Keratinocyte (primary cell): ENCODE data around the gene TMEM138. TPM values are rescaled to one million over a fixed set of nuclear protein-coding genes. Genes with fewer than 3 reads are reported as not detected.

Experiments
- DNase-seq: peaks from one replicate; pipeline ENCODE4 v3.0.0-alpha.2; 2011; ENCODE audit warnings: low read depth, missing footprints, low spot score
- FAIRE-seq: peaks from 2 replicates; lab custom pipeline; 2011; peaks lifted over from hg19 to GRCh38; lab: Jason Lieb, UNC
- H2AFZ ChIP-seq: 2 replicates; pipeline ENCODE4 v1.6.0; 2012; ENCODE audit warnings: low read length, control low read depth, inconsistent platforms; ENCODE audit not compliant: control insufficient read depth
- H3K27ac ChIP-seq: 2 replicates; pipeline ENCODE4 v1.5.1; 2011; ENCODE audit warnings: low read length; ENCODE audit not compliant: control insufficient read depth, insufficient read depth
- H3K27me3 ChIP-seq: 3 replicates; pipeline ENCODE4 v1.6.0; 2011; ENCODE audit warnings: low read length; ENCODE audit not compliant: control insufficient read depth, insufficient read depth; ENCODE audit errors: extremely low read depth
- H3K36me3 ChIP-seq, 2 experiments: 2 replicates in 1 of 2; 3 replicates in 1 of 2; pipeline ENCODE4 v1.5.1; 2011; ENCODE audit warnings: low read length in 2 of 2, mild to moderate bottlenecking in 1 of 2; ENCODE audit not compliant: control insufficient read depth in 2 of 2, insufficient read depth in 2 of 2; ENCODE audit errors: extremely low read depth in 1 of 2
- H3K4me1 ChIP-seq: 3 replicates; pipeline ENCODE4 v1.5.1; 2011; ENCODE audit warnings: low read length; ENCODE audit not compliant: control insufficient read depth, insufficient read depth; ENCODE audit errors: extremely low read depth
- H3K4me2 ChIP-seq: 3 replicates; pipeline ENCODE4 v1.6.0; 2011; ENCODE audit warnings: low read depth, low read length; ENCODE audit not compliant: control insufficient read depth, insufficient read depth; ENCODE audit errors: extremely low read depth
- H3K4me3 ChIP-seq, 3 experiments: fragments of 200-600 bp in 1 of 3; sonication (generic) in 1 of 3; 2 replicates in 2 of 3; 3 replicates in 1 of 3; pipeline ENCODE4 v1.5.1; 2011 to 2016; ENCODE audit warnings: low read length in 3 of 3, mild to moderate bottlenecking in 3 of 3, control low read depth in 2 of 3, inconsistent platforms in 1 of 3, low read depth in 1 of 3, mixed read lengths in 1 of 3, mixed run types in 1 of 3, moderate library complexity in 1 of 3; ENCODE audit not compliant: control insufficient read depth in 2 of 3, insufficient read depth in 2 of 3; ENCODE audit errors: extremely low read depth in 1 of 3
- H3K79me2 ChIP-seq: 2 replicates; pipeline ENCODE4 v1.6.0; 2012; ENCODE audit warnings: low read length; ENCODE audit not compliant: control insufficient read depth, insufficient read depth
- H3K9ac ChIP-seq: 3 replicates; pipeline ENCODE4 v1.6.0; 2011; ENCODE audit warnings: low read length; ENCODE audit not compliant: control insufficient read depth, insufficient read depth; ENCODE audit errors: extremely low read depth
- H3K9me1 ChIP-seq: 3 replicates; pipeline ENCODE4 v1.6.0; 2011; ENCODE audit warnings: low read length; ENCODE audit not compliant: control insufficient read depth, insufficient read depth; ENCODE audit errors: extremely low read depth
- H3K9me3 ChIP-seq: 2 replicates; pipeline ENCODE4 v1.5.1; 2012; ENCODE audit warnings: low read depth, low read length; ENCODE audit not compliant: control insufficient read depth
- H4K20me1 ChIP-seq: 3 replicates; pipeline ENCODE4 v1.6.0; 2011; ENCODE audit warnings: low read length; ENCODE audit not compliant: control insufficient read depth, insufficient read depth; ENCODE audit errors: extremely low read depth
- EZH2 ChIP-seq: IDR thresholded peaks from one replicate; pipeline ENCODE4 v1.6.1; 2012; ENCODE audit warnings: inconsistent platforms, mild to moderate bottlenecking, low read length, moderate library complexity
- dilution Hi-C: fragments of 300-500 bp; cut with MboI; formaldehyde crosslinking; loops from one replicate; pipeline ENCODE4 v1.7.0; 2020; ENCODE audit warnings: low sequenced_read_pairs; ENCODE audit not compliant: extremely low pct_ligation_motif_present
- polyA plus RNA-seq, 5 experiments: library from polyadenylated mRNA; depleted of rRNA in 3 of 5; stranded (reverse) in 3 of 5; stranded (forward) in 1 of 5; unstranded in 1 of 5; fragments of >200 nt; gene quantifications; 1 replicate in 1 of 5; 2 replicates in 3 of 5; 3 replicates in 1 of 5; pipeline versions ENCODE4 v1.2.1 to v1.2.3, GENCODE V29; 2011 to 2012; ENCODE audit warnings: missing spikeins in 2 of 5, low read depth in 1 of 5, low replicate concordance in 1 of 5
- TF ChIP-seq, protein P1 (sequence below), 3 experiments: IDR thresholded peaks in 1 of 3; conservative IDR thresholded peaks in 1 of 3; optimal IDR thresholded peaks in 1 of 3; 2 replicates in 2 of 3; 3 replicates in 1 of 3; pipeline versions ENCODE3 to v1.5.1; 2011; ENCODE audit warnings: low read length in 3 of 3, mild to moderate bottlenecking in 3 of 3, moderate library complexity in 2 of 3, control low read depth in 1 of 3, inconsistent platforms in 1 of 3; ENCODE audit not compliant: insufficient read depth in 2 of 3; ENCODE audit errors: extremely low read depth in 1 of 3

The TMEM138 gene
- polyA plus RNA-seq, 1 donor (not counting 4 experiments of a cell fraction or from before 2014, with no cell fraction given) = 85.4 TPM

DNA sequence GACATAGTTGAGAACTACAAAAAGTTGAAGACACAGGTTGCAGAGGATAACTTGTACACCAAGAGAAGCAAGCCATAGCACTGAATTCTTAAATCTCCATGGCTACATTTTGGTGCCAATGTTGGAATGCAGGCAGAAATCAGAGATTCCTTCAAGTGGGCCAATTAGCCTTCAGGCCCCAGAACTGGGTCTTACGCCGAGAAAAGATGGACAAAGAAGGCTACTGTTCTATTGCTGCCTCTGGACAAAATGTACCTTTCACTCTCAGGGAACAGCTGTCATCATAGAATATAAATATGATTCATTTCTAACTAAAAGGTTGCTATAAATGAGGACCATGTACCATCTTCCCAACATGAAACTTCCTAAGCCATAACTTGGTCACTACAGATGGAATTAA lies 43.9 kb downstream of the TMEM138 start:
- no peak overlapping the region for H2AFZ ChIP-seq
- FAIRE-seq (no peak), DNase-seq (no peak)
- H3K4me2 ChIP-seq = no peak overlapping the region
- no peak overlapping the region for H3K27ac ChIP-seq
- no peaks in the 10 kb centered on the region for H3K9me3 ChIP-seq
- no peak overlapping the region for H3K4me3 ChIP-seq
- H3K4me1 ChIP-seq = no peaks in the 10 kb centered on the region
- H3K9ac ChIP-seq = no peak overlapping the region
- no peaks in the 10 kb centered on the region for H4K20me1 ChIP-seq
- no peaks in the 10 kb centered on the region for H3K9me1 ChIP-seq
- H3K36me3 ChIP-seq = peaks cover 41 to 43% of the 10 kb centered on the region in 2 experiments
- H3K79me2 ChIP-seq = peaks cover 2% of the 10 kb centered on the region
- TF ChIP-seq, protein P1, sequence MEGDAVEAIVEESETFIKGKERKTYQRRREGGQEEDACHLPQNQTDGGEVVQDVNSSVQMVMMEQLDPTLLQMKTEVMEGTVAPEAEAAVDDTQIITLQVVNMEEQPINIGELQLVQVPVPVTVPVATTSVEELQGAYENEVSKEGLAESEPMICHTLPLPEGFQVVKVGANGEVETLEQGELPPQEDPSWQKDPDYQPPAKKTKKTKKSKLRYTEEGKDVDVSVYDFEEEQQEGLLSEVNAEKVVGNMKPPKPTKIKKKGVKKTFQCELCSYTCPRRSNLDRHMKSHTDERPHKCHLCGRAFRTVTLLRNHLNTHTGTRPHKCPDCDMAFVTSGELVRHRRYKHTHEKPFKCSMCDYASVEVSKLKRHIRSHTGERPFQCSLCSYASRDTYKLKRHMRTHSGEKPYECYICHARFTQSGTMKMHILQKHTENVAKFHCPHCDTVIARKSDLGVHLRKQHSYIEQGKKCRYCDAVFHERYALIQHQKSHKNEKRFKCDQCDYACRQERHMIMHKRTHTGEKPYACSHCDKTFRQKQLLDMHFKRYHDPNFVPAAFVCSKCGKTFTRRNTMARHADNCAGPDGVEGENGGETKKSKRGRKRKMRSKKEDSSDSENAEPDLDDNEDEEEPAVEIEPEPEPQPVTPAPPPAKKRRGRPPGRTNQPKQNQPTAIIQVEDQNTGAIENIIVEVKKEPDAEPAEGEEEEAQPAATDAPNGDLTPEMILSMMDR (optimal IDR thresholded peaks at IDR 0.05 in 1 of 3, IDR thresholded peaks at IDR 0.05 in 1 of 3, conservative IDR thresholded peaks at IDR 0.05 in 1 of 3; ENCODE audit: extremely low read depth in 1 of 3, insufficient read depth in 2 of 3, low read length in 3 of 3) = no peak
- TF ChIP-seq EZH2 = no peak
- H3K27me3 ChIP-seq = no peaks in the 10 kb centered on the region
- dilution Hi-C loops = no loop called here

DNA sequence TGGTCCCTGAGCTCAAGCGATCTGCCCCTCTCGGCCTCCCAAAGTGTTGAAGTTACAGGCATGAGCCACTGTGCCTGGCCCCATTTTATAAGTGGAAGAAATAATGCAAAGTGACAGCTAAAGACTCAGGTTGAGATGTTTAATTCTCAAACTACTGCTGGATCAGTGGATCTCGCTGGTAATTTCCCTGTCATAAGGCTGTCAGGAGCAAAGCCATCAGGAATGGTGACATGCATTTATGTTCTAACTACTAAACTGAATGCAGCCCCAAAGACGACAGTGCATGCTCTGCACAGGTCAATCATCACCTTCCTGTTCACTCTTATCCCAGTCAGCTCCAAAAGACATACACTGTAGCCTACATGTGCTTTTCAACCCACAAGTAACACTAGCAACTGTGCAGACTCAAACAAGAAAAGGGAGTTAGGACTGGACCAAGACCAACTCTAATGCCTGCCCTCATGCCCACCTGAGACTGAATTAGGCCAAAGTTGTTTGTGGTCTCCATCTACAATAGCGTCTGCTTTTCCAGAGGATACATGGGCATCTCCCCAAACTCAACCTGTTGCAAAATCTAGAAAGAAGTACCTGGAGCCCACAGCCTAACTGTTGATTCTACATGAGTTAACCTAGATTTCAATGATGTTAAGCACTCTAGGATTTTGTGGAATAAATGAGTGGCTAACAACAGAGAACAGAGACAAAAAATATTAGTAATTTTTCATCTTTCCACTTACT lies 45.0 kb downstream of the TMEM138 start:
- Histone ChIP-seq H3K9me1 (no peaks in the 10 kb centered on the region), H3K9ac (no peak overlapping the region), H3K36me3 (peaks cover 47 to 48% of the 10 kb centered on the region in 2 experiments), H3K4me1 (no peaks in the 10 kb centered on the region), H3K4me2 (no peak overlapping the region), H3K79me2 (peaks cover 2% of the 10 kb centered on the region), H3K9me3 (no peaks in the 10 kb centered on the region), H3K4me3 (no peak overlapping the region), H2AFZ (no peak overlapping the region), H3K27me3 (no peaks in the 10 kb centered on the region), H4K20me1 (no peaks in the 10 kb centered on the region), H3K27ac (no peak overlapping the region)
- DNase-seq (no peak), FAIRE-seq (no peak)
- no peak for TF ChIP-seq EZH2
- TF ChIP-seq, protein P1 (optimal IDR thresholded peaks at IDR 0.05 in 1 of 3, IDR thresholded peaks at IDR 0.05 in 1 of 3, conservative IDR thresholded peaks at IDR 0.05 in 1 of 3; ENCODE audit: extremely low read depth in 1 of 3, insufficient read depth in 2 of 3, low read length in 3 of 3) = no peak
- dilution Hi-C loops = no loop called here
